Stimulated activated CD8-positive, alpha-beta memory T cell treated with anti-CD3 and anti-CD28 coated beads, Interleukin-7, amount 100 ng/mL, for 48 hours (primary cell): ENCODE results near the gene ALDH1L1.

Experiments
- DNase-seq, 2 donors: peaks; one replicate each; pipeline ENCODE4 v3.0.0-alpha.2; 2020; ENCODE audit warnings: low read depth in 1 of 2; ENCODE audit errors: extremely low read depth in 1 of 2

Gene ALDH1L1

GRCh38 chr3:126124148-126124868, 56.1 kb downstream of the ALDH1L1 start:
- no peak for DNase-seq

- no peak for DNase-seq
Observed at GRCh38 chr3:126121632-126122031, 58.8 kb downstream of the ALDH1L1 start.

GRCh38 chr3:126121074-126121473, 59.3 kb downstream of the ALDH1L1 start:
- no peak for DNase-seq

GRCh38 chr3:126119976-126120375, 60.4 kb downstream of the ALDH1L1 start:
- DNase-seq = no peak

GRCh38 chr3:126119008-126119675, 61.2 kb downstream of the ALDH1L1 start:
- DNase-seq = no peak

GRCh38 chr3:126118591-126118990, 61.8 kb downstream of the ALDH1L1 start:
- no peak for DNase-seq

- no peak for DNase-seq
Observed at GRCh38 chr3:126117786-126118185, 62.6 kb downstream of the ALDH1L1 start.

GRCh38 chr3:126117212-126117611, 63.2 kb downstream of the ALDH1L1 start:
- DNase-seq = no peak

GRCh38 chr3:126116526-126116925, 63.9 kb downstream of the ALDH1L1 start:
- no peak for DNase-seq

GRCh38 chr3:126114443-126115386, 65.7 kb downstream of the ALDH1L1 start:
- no peak for DNase-seq

- DNase-seq = no peak
Observed at GRCh38 chr3:126113733-126114442, 66.5 kb downstream of the ALDH1L1 start.

GRCh38 chr3:126113238-126113555, 67.2 kb downstream of the ALDH1L1 start:
- DNase-seq = no peak

- no peak for DNase-seq
Observed at GRCh38 chr3:126112531-126113237, 67.7 kb downstream of the ALDH1L1 start.

- DNase-seq = no peak
Observed at GRCh38 chr3:126111566-126112475, 68.6 kb downstream of the ALDH1L1 start.

- DNase-seq = no peak
Observed at GRCh38 chr3:126111126-126111551, 69.2 kb downstream of the ALDH1L1 start.

GRCh38 chr3:126110431-126111125, 69.8 kb downstream of the ALDH1L1 start:
- no peak for DNase-seq

GRCh38 chr3:126109880-126110235, 70.5 kb downstream of the ALDH1L1 start:
- DNase-seq = no peak

GRCh38 chr3:126109146-126109879, 71.1 kb downstream of the ALDH1L1 start:
- DNase-seq = no peak
